Heart right ventricle (tissue), 16 donors: ENCODE results near the gene ZFAND3. TPM values are rescaled to one million over a fixed set of nuclear protein-coding genes. Genes with fewer than 3 reads are reported as not detected.

Experiments
- ATAC-seq, 8 donors: fragments of 200-7000 bp; cut with Tn5 transposase; one replicate each; pipeline ENCODE4 v1.9.1; 2020; ENCODE audit warnings: mild to moderate bottlenecking in 8 of 8, moderate library complexity in 8 of 8, moderate number of reproducible peaks in 1 of 8
- DNase-seq, 2 donors: peaks; one replicate each; pipeline ENCODE4 v3.0.0-alpha.2; 2020
- H3K27ac ChIP-seq, 10 donors: fragments of 200-600 bp; sonication (generic) in 2 of 10; one replicate each; pipeline versions ENCODE4 v1.5.0 to v1.8.0; 2020 to 2022; ENCODE audit warnings: mild to moderate bottlenecking in 3 of 10
- H3K27me3 ChIP-seq, 7 donors: fragments of 200-600 bp; one replicate each; pipeline ENCODE4 v1.8.0; 2021 to 2022; ENCODE audit warnings: mild to moderate bottlenecking in 2 of 7
- H3K36me3 ChIP-seq, 9 donors: fragments of 200-600 bp; sonication (generic) in 1 of 9; one replicate each; pipeline versions ENCODE4 v1.5.0 to v1.8.0; 2020 to 2022; ENCODE audit warnings: mild to moderate bottlenecking in 2 of 9
- H3K4me1 ChIP-seq, 9 donors: fragments of 200-600 bp; sonication (generic) in 1 of 9; one replicate each; pipeline versions ENCODE4 v1.5.0 to v1.8.0; 2020 to 2022; ENCODE audit warnings: mild to moderate bottlenecking in 4 of 9
- H3K4me3 ChIP-seq, 10 donors: fragments of 200-600 bp; sonication (generic) in 2 of 10; one replicate each; pipeline versions ENCODE4 v1.5.0 to v1.8.0; 2020 to 2022; ENCODE audit warnings: mild to moderate bottlenecking in 7 of 10, moderate library complexity in 2 of 10
- H3K9me3 ChIP-seq, 11 donors: fragments of 200-600 bp in 10 of 11; sonication (generic) in 2 of 11; one replicate each; pipeline versions ENCODE4 v1.5.0 to v1.8.0; 2013 to 2022; ENCODE audit warnings: mild to moderate bottlenecking in 2 of 11, control low read depth in 1 of 11, moderate library complexity in 1 of 11
- WGBS, 2 donors: extraction: QIAGEN DNeasy Blood & Tissue Kit; methylation state at CpG; one replicate each; pipeline ENCODE4 v1.1.7; 2013; ENCODE audit warnings: inconsistent platforms in 1 of 2; 5-methylcytosine and 5-hydroxymethylcytosine counted together
- intact Hi-C, 10 donors: fragments of 100-400 bp; cut with DNase I; formaldehyde crosslinking; loops; one replicate each; pipeline versions ENCODE4 v1.11.1 to v1.14.2; 2022
- polyA plus RNA-seq, 2 donors: library from polyadenylated mRNA; stranded (reverse); fragments of 200-250 nt; gene quantifications; one replicate each; pipeline ENCODE4 v1.2.3, GENCODE V29; 2013
- total RNA-seq, 10 donors: library from RNA; stranded (reverse); fragmentation: NEBNext Ultra II Directional in 3 of 10; extraction: Animal tissue kit (Norgen Biotek cat#: 25700) in 3 of 10; gene quantifications; one replicate each; pipeline versions ENCODE4 v1.2.1 to v1.2.4, GENCODE V29; 2021 to 2023
- TF ChIP-seq, protein P1 (sequence below), 9 donors: fragments of 200-600 bp; sonication (generic) in 2 of 9; IDR thresholded peaks; one replicate each; pipeline versions ENCODE4 v1.5.0 to v1.8.0; 2021 to 2022; ENCODE audit warnings: antibody characterized with exemption in 9 of 9, mild to moderate bottlenecking in 5 of 9, moderate library complexity in 1 of 9
- donor health status: Arrhythmogenic right ventricular cardiomyopathy.
- donor health status: ischemic (EF 13 %, LVEDD 7.1; RV severe dilation, severe dysfunction).
- donor health status: healthy with polysubstance abuse.
- donor health status: DM: no; HTN: yes; CAD: no.
- donor health status: DM: no; HTN: no; CAD: no.
- donor health status: ischemic (EF 25% LVEDD 6.9; RV normal size, moderate dysfunction).
- donor health status: ischemic (EF 25% LVEDD 5.7; RV mildly dilated, moderate dysfunction).
- donor health status: healthy.
- donor health status: DM: yes; HTN: yes; CAD: no.
- donor health status: Ischemic cardiomyopathy.
- donor health status: ischemic (EF 35%, LVEDD 5.7; RV mildly dilated, moderate dysfunction).
- donor health status: nonischemic (EF 11% LVEDD 7.7; RV severe dilation, severe dysfunction).
- donor health status: DM: yes; HTN: yes; CAD: no.
- donor health status: PGD.
- donor health status: ischemic (EF 29% LVEDD 5.4; RV normal size, mild dysfunction).
- donor health status: nonischemic (EF 23%, LVEDD 6.1; RV moderate dilation, normal function).

Gene ZFAND3
- total and polyA plus RNA-seq, 12 donors: 24.4 to 123 (median 105) TPM

DNA sequence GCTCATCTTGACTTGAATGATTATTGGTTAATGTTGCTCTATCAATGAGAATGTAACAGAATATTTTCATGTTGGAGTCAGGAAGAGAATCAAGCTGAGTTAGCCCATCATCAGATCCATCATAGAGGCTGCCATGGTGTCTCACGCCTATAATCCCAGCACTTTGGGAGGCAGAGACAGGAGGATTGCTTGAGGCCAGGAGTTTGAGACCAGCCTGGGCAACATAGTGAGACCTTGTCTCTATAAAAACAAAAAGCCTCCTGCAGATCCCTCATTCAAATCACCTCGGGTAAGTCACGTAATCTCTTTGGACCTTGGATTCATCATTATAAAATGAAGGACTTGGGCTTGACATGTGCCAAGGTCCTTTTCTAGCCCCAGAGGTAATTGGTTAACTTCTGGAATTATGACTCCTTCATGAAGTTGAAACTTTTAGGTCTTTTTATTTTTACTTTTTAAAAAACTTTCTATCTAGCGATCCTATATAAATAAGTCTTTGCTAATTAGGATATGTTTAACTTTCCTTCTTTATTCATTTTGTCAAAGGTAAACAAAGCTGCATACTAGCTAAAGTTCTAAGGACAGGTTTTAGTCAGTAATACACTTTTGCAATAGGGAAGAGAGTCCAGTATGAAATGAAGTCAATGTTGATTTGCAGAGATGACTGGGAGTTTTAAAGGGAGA is 110.9 kb downstream of the ZFAND3 start:
- H3K27ac ChIP-seq: peak overlapping the region in 1 of 10 donors; percentile 7
- TF ChIP-seq, protein P1, sequence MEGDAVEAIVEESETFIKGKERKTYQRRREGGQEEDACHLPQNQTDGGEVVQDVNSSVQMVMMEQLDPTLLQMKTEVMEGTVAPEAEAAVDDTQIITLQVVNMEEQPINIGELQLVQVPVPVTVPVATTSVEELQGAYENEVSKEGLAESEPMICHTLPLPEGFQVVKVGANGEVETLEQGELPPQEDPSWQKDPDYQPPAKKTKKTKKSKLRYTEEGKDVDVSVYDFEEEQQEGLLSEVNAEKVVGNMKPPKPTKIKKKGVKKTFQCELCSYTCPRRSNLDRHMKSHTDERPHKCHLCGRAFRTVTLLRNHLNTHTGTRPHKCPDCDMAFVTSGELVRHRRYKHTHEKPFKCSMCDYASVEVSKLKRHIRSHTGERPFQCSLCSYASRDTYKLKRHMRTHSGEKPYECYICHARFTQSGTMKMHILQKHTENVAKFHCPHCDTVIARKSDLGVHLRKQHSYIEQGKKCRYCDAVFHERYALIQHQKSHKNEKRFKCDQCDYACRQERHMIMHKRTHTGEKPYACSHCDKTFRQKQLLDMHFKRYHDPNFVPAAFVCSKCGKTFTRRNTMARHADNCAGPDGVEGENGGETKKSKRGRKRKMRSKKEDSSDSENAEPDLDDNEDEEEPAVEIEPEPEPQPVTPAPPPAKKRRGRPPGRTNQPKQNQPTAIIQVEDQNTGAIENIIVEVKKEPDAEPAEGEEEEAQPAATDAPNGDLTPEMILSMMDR (IDR thresholded peaks at IDR 0.05): no peak
- H3K4me3 ChIP-seq: no peak overlapping the region
- intact Hi-C loops: loop anchor here in 1 of 10 donors (10.0 kb wide), 1 partner anchor 106 kb away; no protein-coding TSS in a partner anchor
- H3K9me3 ChIP-seq: no peaks in the 10 kb centered on the region
- ATAC-seq (no peak), DNase-seq (no peak)
- peaks cover 0 to 9% (median 0%) of the 10 kb centered on the region in 9 donors for H3K36me3 ChIP-seq
- peaks cover 0 to 51% (median 19%) of the 10 kb centered on the region in 9 donors for H3K4me1 ChIP-seq
- WGBS, 2 donors: 90 to 94% methylated on average over 4 of the region's 4 CpGs
- H3K27me3 ChIP-seq: no peaks in the 10 kb centered on the region

DNA sequence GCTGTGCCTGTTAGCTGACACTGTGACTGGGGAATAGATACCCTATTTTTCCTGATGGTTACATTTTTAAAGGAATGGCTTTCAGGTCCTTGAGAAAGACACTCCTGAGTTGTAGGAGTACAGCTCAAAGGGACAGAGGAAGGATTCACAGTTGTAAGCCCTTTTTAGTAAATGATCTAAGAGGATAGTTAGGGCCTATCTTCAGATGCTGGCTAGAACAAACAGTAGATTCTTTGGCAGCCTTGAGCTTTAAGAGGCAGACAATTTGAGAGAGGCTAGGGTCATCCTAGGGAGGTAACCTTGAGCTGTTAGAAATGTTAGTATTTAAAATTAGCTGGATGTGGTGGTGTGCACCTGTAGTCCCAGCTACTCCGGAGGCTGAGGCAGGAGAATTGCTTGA is 111.5 kb downstream of the ZFAND3 start:
- TF ChIP-seq, protein P1 (IDR thresholded peaks at IDR 0.05): no peak
- Histone ChIP-seq H3K9me3 (no peaks in the 10 kb centered on the region), H3K27me3 (no peaks in the 10 kb centered on the region), H3K36me3 (peaks cover 0 to 9% (median 0%) of the 10 kb centered on the region in 9 donors), H3K4me1 (peaks cover 0 to 51% (median 23%) of the 10 kb centered on the region in 9 donors), H3K4me3 (no peak overlapping the region), H3K27ac (peak overlapping the region in 1 of 10 donors; percentile 7)
- intact Hi-C loops: loop anchor here in 1 of 10 donors (10.0 kb wide), 1 partner anchor 106 kb away; no protein-coding TSS in a partner anchor
- 94 to 95% methylated on average over 1 of the region's 1 CpG for WGBS, 2 donors
- ATAC-seq (peak in 5 of 8 donors; percentile 33 to 59 (median 45)), DNase-seq (no peak)

DNA sequence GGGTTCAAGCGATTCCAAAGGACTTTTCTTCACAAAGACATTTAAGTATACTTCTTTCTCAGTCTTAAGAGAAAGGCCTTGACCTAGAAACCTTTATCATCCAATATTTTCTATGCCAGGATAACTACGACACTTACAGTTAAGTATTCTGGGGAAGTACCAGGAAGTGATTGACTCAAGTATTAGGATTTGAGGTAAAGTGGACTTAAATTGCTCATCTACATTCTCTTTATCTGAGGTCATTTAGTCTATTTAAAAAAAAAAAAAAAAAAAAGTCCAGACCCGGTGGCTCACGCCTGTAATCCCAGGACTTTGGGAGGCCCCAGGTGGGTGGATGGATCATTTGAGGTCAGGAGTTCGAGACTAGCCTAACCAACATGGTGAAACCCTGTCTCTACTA is 114.7 kb downstream of the ZFAND3 start:
- DNase-seq (no peak), ATAC-seq (no peak)
- H3K36me3 ChIP-seq: peaks cover 0 to 9% (median 0%) of the 10 kb centered on the region in 9 donors
- no peaks in the 10 kb centered on the region for H3K9me3 ChIP-seq
- intact Hi-C loops: loop anchor here in 1 of 10 donors (10.0 kb wide), 1 partner anchor 109 kb away; no protein-coding TSS in a partner anchor
- H3K4me1 ChIP-seq: peaks cover 0 to 46% (median 22%) of the 10 kb centered on the region in 9 donors
- 93 to 100% methylated on average over 5 of the region's 5 CpGs for WGBS, 2 donors
- H3K27ac ChIP-seq: no peak overlapping the region
- TF ChIP-seq, protein P1 (IDR thresholded peaks at IDR 0.05): no peak
- H3K4me3 ChIP-seq: no peak overlapping the region
- no peaks in the 10 kb centered on the region for H3K27me3 ChIP-seq

DNA sequence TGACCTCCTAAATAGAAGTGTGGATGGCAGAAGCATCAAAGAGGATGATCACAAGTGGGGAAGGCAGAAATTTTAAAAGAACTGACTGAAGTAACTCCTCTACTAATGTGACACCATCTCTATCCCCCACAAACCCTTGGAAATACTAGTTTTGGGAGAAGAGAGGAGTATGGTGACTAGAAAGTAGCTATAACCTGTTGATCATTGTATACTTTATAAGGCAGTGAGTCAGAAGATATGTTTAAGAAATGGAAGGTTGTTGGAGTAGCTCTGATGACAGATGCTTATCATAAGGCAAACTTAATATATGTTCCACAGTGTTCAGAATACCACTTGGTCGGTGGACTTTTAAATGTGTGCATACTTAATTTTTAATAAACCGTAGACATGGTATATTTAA is 116.6 kb downstream of the ZFAND3 start:
- ATAC-seq (no peak), DNase-seq (no peak)
- Histone ChIP-seq H3K27ac (no peak overlapping the region), H3K4me1 (peaks cover 0 to 51% (median 34%) of the 10 kb centered on the region in 9 donors), H3K9me3 (no peaks in the 10 kb centered on the region), H3K36me3 (peaks cover 0 to 9% (median 0%) of the 10 kb centered on the region in 9 donors), H3K4me3 (no peak overlapping the region), H3K27me3 (no peaks in the 10 kb centered on the region)
- 96 to 98% methylated on average over 2 of the region's 2 CpGs for WGBS, 2 donors
- intact Hi-C loops: loop anchor here in 1 of 10 donors (10.0 kb wide), 1 partner anchor 111 kb away; no protein-coding TSS in a partner anchor
- TF ChIP-seq, protein P1 (IDR thresholded peaks at IDR 0.05): no peak
